HG02840 (cell line): Measurements from ENCODE around the gene RBM38.
A peak's percentile ranks its signal among the peaks of the same experiment; 100 is the strongest.
"Not testable (repeated sequence)": the region's sequence is repeated elsewhere in the genome, so short reads cannot be mapped to it uniquely, and the experiment has no call there.

Source experiments
- ATAC-seq: cut with Tn5 transposase; IDR thresholded peaks from one replicate; pipeline ENCODE4 v1.9.1; 2021; ENCODE audit warnings: mild to moderate bottlenecking, moderate library complexity, moderate number of reproducible peaks; ENCODE audit not compliant: unreplicated experiment, low FRiP score

RBM38 gene

DNA sequence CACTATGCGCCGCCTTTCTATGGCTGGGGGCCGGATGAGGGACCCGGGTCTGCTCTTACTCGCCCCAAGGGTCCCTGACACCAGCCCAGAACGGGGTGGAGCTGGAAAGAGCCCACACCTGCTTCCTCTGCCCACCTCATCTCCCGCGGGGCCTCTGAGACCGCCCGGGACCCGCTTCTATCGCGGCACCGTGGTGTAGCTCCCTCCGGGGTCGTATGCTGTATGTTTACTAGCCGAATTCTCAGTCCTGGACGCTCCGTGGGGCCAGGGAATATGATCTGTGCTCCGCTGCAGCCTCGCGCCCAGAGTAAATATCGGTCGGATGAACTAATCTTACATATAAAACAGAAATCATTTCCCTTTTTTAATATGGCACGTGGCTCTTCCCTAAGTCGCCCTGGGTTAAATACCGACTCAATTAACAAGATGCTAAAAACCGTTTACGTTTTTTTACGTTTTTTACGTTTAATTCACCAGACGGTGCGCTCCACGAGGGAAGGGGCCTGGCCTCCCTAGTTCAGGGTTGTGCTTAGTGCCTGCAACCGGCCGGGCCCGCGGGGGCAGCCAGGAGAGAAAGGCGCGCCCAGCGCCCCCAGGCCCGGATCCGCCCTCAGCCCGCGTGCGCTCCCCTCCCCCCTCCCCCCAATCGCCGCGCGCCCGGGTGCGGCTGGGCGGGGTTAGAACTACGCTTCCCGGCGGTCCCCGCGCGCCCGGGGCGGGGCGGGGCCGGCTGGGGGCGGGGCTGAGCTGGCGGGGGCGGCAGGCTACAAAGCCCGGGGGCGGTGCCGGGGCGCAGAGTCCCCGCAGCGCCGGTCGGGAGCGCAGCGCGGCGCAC is at the start of gene RBM38:
Gene RBM38 (plus strand): TSS at position 793 of the 835 bp plus-strand sequence. CDS start 186 bp downstream, outside the sequence.
- peak; percentile 54 for ATAC-seq

DNA sequence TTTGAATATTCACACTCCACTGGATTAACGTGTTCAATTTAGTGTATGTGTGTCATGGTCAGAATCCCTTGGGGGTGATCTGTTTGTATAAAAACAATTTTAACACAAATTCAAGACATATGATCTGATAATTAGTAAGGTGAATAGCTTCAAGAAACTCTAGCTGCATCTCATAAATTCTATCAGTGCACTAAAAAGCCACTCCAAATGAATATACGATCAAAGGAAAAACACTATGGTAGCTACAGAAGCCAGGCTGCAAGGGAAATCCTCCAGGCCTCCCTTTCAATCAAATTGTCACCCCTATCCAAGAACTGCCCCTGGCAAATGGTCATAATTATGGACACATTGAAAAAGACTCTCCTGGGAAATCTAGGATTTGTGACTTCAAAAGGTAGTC is 49.5 kb upstream of the RBM38 start:
- no peak for ATAC-seq

GRCh38 chr20:57342829-57343228 is 48.4 kb upstream of the RBM38 start:
- ATAC-seq = no peak

- ATAC-seq = no peak
These were observed 44.7 kb upstream of the RBM38 start for GRCh38 chr20:57346477-57346876.

- no peak for ATAC-seq
These were observed 43.8 kb upstream of the RBM38 start for GRCh38 chr20:57347393-57347792.

GRCh38 chr20:57348200-57348921 is 42.8 kb upstream of the RBM38 start:
- ATAC-seq = not testable (repeated sequence)

- ATAC-seq = not testable (repeated sequence)
These were observed 42.1 kb upstream of the RBM38 start for GRCh38 chr20:57348922-57349574.

DNA sequence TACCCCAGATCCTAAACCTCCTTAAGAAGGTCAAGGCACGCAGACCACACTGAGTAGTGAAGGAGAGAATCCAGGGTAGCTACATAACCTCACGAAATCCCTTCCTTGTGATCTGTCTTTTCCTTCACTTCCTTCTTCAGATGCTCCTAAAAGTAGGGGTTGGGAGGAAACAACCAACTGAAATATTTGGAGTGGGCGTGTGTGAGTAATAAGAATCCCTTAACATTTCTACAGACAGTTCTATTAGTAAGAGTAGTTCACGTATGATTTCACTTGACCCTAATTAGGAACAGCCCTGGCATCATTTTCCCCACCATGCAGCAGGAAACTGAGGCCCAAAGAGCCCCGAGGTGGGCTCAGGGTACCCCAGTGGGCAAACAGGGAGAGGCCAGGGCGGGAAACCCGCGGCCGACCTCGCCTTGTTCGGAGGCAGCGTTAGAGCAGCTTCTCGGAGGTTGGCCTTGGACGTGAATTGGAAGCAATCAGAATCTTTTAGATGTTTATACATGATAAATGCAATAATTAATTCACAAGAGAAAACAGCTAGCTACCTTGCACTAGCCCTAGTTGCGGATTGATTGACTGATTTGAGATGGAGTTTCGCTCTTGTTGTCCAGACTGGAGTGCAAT is 41.0 kb upstream of the RBM38 start:
- ATAC-seq = no peak

DNA sequence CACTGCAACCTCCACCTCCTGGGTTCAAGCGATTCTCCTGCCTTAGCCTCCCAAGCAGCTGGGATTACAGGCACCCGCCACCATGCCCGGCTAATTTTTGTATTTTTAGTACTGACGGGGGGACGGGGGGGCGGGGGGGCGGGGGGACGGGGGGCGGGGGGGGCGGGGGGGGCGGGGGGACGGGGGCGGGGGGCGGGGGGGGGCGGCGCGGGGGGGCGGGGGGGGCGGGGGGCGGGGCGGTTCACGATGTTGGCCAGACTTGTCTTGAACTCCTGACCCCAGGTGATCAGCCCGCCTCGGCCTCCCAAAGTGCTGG is 40.5 kb upstream of the RBM38 start:
- not testable (repeated sequence) for ATAC-seq

DNA sequence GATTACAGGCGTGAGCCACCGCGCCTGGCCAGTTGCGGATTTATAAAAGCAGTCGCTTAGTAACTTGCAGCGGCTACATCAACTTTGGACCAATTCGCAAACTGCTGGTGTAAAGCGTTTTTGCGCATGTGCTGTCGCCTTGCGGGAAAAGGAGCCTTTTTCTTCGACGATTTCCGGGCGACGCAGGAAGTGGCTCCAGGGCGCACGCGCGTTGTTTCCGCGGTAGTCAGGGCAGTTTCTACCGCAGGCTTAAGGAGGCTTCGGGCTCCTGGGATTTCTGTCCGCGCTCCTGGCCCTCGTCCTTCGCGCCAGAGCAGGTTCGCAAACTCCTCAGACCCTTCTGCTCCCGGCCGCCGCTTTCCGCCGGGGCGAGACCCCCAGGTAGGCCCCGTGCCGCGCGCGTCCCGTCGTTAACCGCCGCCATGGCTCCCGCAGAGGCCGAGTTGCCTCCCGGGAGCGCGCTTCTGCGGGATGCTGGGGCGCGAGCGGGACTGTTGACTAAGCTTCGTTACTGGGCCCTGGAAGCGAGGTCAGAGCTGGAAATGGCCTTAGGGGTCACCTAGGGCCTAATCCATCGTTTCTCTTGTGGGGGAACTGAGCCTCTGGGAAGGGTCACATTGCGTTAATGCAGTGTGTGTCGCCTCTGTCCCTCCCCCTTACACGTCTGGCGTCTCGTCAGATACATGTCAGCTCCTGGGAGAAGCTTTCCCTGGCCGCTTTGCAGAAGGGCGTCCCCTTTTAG is 40.0 kb upstream of the RBM38 start, which contains the start of gene RAE1:
Gene RAE1 (plus strand): TSS at position 214 of the 742 bp plus-strand sequence. CDS start 2,784 bp downstream, outside the sequence.
- no peak for ATAC-seq

GRCh38 chr20:57352305-57352704 is 38.9 kb upstream of the RBM38 start:
- no peak for ATAC-seq

DNA sequence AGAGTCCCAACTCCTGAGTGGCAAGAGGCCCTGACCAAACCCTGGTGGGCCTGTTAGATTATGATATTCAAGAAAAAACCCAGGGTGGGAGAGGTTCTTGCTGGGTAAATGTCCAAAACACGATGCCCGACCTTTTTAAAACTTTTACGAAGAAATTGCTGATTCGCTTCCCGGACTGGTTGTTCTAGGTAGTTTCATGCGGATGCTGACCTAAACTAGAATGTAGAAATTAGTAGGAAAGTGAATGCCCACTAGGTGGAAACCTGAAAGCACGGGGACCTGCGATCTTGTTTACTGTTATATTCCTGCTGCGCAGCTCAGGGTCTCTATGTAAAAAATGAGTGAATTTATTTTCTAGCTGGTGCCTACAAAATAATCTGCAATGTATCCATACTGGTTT is 37.8 kb upstream of the RBM38 start:
- ATAC-seq = no peak

DNA sequence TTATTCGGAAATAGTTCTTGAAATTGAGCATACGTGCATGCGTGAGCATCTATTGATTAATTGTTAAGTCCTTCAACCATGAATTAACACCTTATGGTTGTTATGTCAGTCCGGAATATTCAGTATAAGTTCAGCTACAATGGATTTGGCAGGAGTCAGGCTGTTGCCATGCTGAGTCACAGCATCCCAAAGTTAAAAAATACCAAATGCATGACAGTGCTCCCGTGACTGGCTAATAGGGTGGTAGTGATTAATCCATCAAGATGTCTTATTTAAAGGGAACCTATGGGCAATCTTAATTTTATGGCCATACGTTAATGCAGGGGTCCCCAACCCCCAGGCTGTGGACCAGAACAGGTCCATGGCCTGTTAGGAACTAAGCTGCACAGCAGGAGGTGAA is 29.7 kb upstream of the RBM38 start:
- ATAC-seq = no peak

- ATAC-seq = no peak
These were observed 26.7 kb upstream of the RBM38 start for GRCh38 chr20:57364451-57364850.

GRCh38 chr20:57369596-57369995 is 21.6 kb upstream of the RBM38 start:
- no peak for ATAC-seq

- ATAC-seq = no peak
These were observed 20.9 kb upstream of the RBM38 start for GRCh38 chr20:57370316-57370715.

DNA sequence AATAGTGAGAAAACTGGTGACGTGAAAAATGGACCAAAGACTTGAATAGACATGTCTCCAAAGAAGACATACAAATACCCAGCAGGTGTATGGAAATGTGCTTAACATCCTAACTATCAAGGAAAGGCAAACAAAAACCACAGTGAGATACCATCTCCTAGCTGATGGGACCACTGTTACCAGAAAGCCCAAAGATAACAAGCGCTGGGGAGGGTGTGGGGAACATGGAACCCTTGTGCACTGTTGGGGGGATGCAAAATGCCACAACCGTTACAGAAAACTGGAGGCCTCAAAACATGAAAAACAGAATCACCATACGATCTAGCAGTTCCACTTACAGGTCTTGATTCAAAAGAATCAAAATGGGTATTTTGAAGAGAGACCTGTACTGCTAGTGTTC is 19.8 kb upstream of the RBM38 start:
- ATAC-seq = no peak

GRCh38 chr20:57372157-57372556 is 19.0 kb upstream of the RBM38 start:
- ATAC-seq = no peak

- no peak for ATAC-seq
These were observed 18.4 kb upstream of the RBM38 start for GRCh38 chr20:57372581-57373350.
